ENCODE results near the gene AKAP3.

The AKAP3 gene

DNA sequence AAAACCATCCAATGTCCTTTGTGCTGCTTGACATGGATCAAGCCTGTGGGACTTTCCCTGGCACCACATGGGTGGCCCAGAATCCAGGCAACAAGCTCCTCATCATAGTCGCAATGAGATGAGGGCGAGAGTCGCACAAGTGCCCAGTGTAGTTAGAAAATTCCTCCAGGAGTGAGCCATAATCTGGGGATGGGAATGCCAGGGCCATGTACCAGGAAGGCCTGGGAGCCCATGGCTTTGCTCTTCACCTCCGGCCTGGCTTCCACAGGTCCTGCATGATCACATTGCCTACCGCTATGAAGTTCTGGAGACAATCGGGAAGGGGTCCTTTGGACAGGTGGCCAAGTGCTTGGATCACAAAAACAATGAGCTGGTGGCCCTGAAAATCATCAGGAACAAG, 53.0 kb downstream of the AKAP3 start:
- no CpG with 5 or more reads among the region's 6 CpGs for WGBS (ENCODE audit: extremely low coverage, insufficient coverage, insufficient read length)
- Histone ChIP-seq H3K4ac (ENCODE audit: low read depth, low read length) (no peak overlapping the region), H3K9me3 (ENCODE audit: insufficient read depth, low read depth, low read length) (peaks cover 3% of the 10 kb centered on the region), H2AFZ (ENCODE audit: insufficient read depth, low read length, poor library complexity) (no peak overlapping the region), H3K9ac (ENCODE audit: low read length) (no peak overlapping the region), H2AK5ac (ENCODE audit: low read length) (no peak overlapping the region), H3K18ac (ENCODE audit: low read length) (no peak overlapping the region), H3K36me3 (ENCODE audit: control insufficient read depth in 1 of 2, insufficient read depth in 2 of 2, low read length in 2 of 2) (no peaks in the 10 kb centered on the region), H2BK12ac (ENCODE audit: low read length) (no peak overlapping the region), H4K91ac (ENCODE audit: low read depth, low read length) (no peak overlapping the region), H3K4me2 (ENCODE audit: low read length) (no peak overlapping the region), H3K4me3 (ENCODE audit: low read depth, low read length) (no peak overlapping the region), H2BK120ac (ENCODE audit: insufficient read depth, low read length, poor library complexity) (no peak overlapping the region), H3K79me1 (ENCODE audit: low read length) (no peaks in the 10 kb centered on the region), H4K12ac (ENCODE audit: low read depth, low read length) (no peak overlapping the region), H3K27me3 (ENCODE audit: insufficient read depth, low read length) (no peaks in the 10 kb centered on the region), H3K79me2 (ENCODE audit: control insufficient read depth, insufficient read depth, low read length, poor library complexity) (no peaks in the 10 kb centered on the region), H3K27ac (ENCODE audit: low read depth, low read length) (no peak overlapping the region), H3K4me1 (ENCODE audit: control insufficient read depth in 1 of 2, insufficient read depth in 2 of 2, low read length in 2 of 2) (no peaks in the 10 kb centered on the region), H3K23ac (ENCODE audit: low read length) (no peak overlapping the region), H4K8ac (ENCODE audit: low read depth, low read length) (no peak overlapping the region), H3K14ac (ENCODE audit: low read length) (no peak overlapping the region), H2BK5ac (ENCODE audit: low read depth, low read length, poor library complexity) (no peak overlapping the region)
- DNase-seq = no peak

DNA sequence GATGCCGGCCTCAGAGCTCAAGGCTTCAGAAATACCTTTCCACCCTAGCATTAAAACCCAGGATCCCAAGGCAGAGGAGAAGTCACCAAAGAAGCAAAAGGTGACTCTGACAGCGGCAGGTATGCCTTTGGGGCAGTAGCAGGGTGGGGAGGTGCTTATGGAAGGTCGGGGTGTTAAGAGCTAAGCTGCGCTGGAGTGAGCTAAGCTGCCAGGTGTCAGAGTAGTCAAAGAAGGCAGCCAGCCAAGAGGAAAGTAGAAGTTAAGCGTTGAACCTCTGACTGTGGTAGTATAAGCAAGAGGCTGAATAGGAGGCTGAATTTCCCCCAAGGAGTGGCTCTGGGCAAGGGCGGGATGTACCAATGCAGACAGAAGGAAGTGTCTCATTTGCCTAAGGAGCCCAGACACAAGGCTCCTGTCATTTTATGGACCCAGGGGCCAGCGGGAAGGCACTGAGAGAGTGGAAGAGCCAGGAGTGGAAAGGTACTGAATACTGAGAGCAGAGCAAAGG, 57.6 kb downstream of the AKAP3 start:
- Histone ChIP-seq H3K79me2 (ENCODE audit: control insufficient read depth, insufficient read depth, low read length, poor library complexity) (no peaks in the 10 kb centered on the region), H3K79me1 (ENCODE audit: low read length) (no peaks in the 10 kb centered on the region)
- no CpG with 5 or more reads among the region's 7 CpGs for WGBS (ENCODE audit: extremely low coverage, insufficient coverage, insufficient read length)

DNA sequence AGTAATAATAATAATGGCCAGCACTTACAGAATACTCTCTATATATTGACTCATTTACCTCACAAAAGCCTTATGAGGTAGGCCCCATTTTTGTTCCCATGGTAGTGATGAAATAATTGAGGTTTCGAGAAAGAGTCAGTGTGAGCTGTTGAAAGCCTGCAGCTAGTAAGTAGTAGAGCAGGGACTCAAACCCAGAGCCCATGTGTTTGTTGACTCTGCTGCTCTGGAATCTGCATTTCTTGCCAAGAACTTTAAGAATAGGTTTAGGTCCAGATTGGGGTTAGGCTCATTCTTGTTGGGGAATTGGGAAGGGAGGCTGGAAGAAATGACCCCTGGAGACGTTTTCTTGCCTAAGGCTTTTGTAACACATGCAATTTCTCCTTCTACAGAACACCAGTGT, 58.9 kb downstream of the AKAP3 start:
- Histone ChIP-seq H3K4me1 (ENCODE audit: control insufficient read depth in 1 of 2, insufficient read depth in 2 of 2, low read length in 2 of 2) (no peaks in the 10 kb centered on the region), H2AFZ (ENCODE audit: insufficient read depth, low read length, poor library complexity) (no peak overlapping the region), H3K18ac (ENCODE audit: low read length) (no peak overlapping the region), H4K8ac (ENCODE audit: low read depth, low read length) (no peak overlapping the region), H3K4me3 (ENCODE audit: low read depth, low read length) (no peak overlapping the region), H4K91ac (ENCODE audit: low read depth, low read length) (no peak overlapping the region), H2BK120ac (ENCODE audit: insufficient read depth, low read length, poor library complexity) (no peak overlapping the region), H3K23ac (ENCODE audit: low read length) (no peak overlapping the region), H3K9me3 (ENCODE audit: insufficient read depth, low read depth, low read length) (peaks cover 3% of the 10 kb centered on the region), H3K14ac (ENCODE audit: low read length) (no peak overlapping the region), H4K12ac (ENCODE audit: low read depth, low read length) (no peak overlapping the region), H2BK5ac (ENCODE audit: low read depth, low read length, poor library complexity) (no peak overlapping the region), H3K4me2 (ENCODE audit: low read length) (no peak overlapping the region), H3K79me1 (ENCODE audit: low read length) (no peaks in the 10 kb centered on the region), H3K27me3 (ENCODE audit: insufficient read depth, low read length) (no peaks in the 10 kb centered on the region), H3K9ac (ENCODE audit: low read length) (no peak overlapping the region), H2AK5ac (ENCODE audit: low read length) (no peak overlapping the region), H3K36me3 (ENCODE audit: control insufficient read depth in 1 of 2, insufficient read depth in 2 of 2, low read length in 2 of 2) (no peaks in the 10 kb centered on the region), H3K79me2 (ENCODE audit: control insufficient read depth, insufficient read depth, low read length, poor library complexity) (no peaks in the 10 kb centered on the region), H3K27ac (ENCODE audit: low read depth, low read length) (no peak overlapping the region), H2BK12ac (ENCODE audit: low read length) (no peak overlapping the region), H3K4ac (ENCODE audit: low read depth, low read length) (no peak overlapping the region)
- no CpG with 5 or more reads among the region's 2 CpGs for WGBS (ENCODE audit: extremely low coverage, insufficient coverage, insufficient read length)
- DNase-seq = no peak

More for the DNA sequence above, 57.6 kb downstream of the AKAP3 start:
- Histone ChIP-seq H2BK12ac (ENCODE audit: low read length) (no peak overlapping the region), H2AFZ (ENCODE audit: insufficient read depth, low read length, poor library complexity) (no peak overlapping the region), H4K91ac (ENCODE audit: low read depth, low read length) (no peak overlapping the region), H2AK5ac (ENCODE audit: low read length) (no peak overlapping the region), H4K12ac (ENCODE audit: low read depth, low read length) (no peak overlapping the region), H2BK5ac (ENCODE audit: low read depth, low read length, poor library complexity) (no peak overlapping the region), H3K9me3 (ENCODE audit: insufficient read depth, low read depth, low read length) (peaks cover 3% of the 10 kb centered on the region), H3K9ac (ENCODE audit: low read length) (no peak overlapping the region), H3K4ac (ENCODE audit: low read depth, low read length) (no peak overlapping the region), H3K14ac (ENCODE audit: low read length) (no peak overlapping the region), H3K4me2 (ENCODE audit: low read length) (no peak overlapping the region), H3K36me3 (ENCODE audit: control insufficient read depth in 1 of 2, insufficient read depth in 2 of 2, low read length in 2 of 2) (no peaks in the 10 kb centered on the region), H4K8ac (ENCODE audit: low read depth, low read length) (no peak overlapping the region), H3K27me3 (ENCODE audit: insufficient read depth, low read length) (no peaks in the 10 kb centered on the region), H3K27ac (ENCODE audit: low read depth, low read length) (no peak overlapping the region), H3K18ac (ENCODE audit: low read length) (no peak overlapping the region), H3K4me3 (ENCODE audit: low read depth, low read length) (no peak overlapping the region), H3K4me1 (ENCODE audit: control insufficient read depth in 1 of 2, insufficient read depth in 2 of 2, low read length in 2 of 2) (no peaks in the 10 kb centered on the region), H2BK120ac (ENCODE audit: insufficient read depth, low read length, poor library complexity) (no peak overlapping the region), H3K23ac (ENCODE audit: low read length) (no peak overlapping the region)
- no peak for DNase-seq

DNA sequence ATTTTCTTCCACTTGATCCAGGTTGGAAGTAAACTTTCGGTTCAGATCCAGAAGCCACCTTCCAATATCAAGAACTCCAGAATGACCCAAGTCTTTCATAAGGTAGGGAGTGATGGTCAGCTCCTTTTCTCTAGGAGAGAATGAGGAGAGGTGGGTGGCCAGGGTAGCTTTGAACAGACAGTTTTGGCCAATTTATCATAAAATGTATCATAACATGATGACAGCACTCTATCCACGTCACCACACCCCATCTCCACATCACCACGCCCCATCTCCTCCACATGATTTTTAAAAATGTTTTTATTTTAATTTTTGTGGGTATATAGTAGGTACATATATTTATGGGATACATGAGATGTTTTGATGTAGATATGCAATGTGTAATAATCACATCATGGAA, 59.9 kb downstream of the AKAP3 start:
- Histone ChIP-seq H3K79me1 (ENCODE audit: low read length) (no peaks in the 10 kb centered on the region), H3K4me3 (ENCODE audit: low read depth, low read length) (no peak overlapping the region), H3K79me2 (ENCODE audit: control insufficient read depth, insufficient read depth, low read length, poor library complexity) (no peaks in the 10 kb centered on the region), H2BK12ac (ENCODE audit: low read length) (no peak overlapping the region), H2BK5ac (ENCODE audit: low read depth, low read length, poor library complexity) (no peak overlapping the region), H2AK5ac (ENCODE audit: low read length) (no peak overlapping the region), H2AFZ (ENCODE audit: insufficient read depth, low read length, poor library complexity) (no peak overlapping the region), H3K4me2 (ENCODE audit: low read length) (no peak overlapping the region), H3K14ac (ENCODE audit: low read length) (no peak overlapping the region), H3K27me3 (ENCODE audit: insufficient read depth, low read length) (no peaks in the 10 kb centered on the region), H3K27ac (ENCODE audit: low read depth, low read length) (no peak overlapping the region), H3K23ac (ENCODE audit: low read length) (no peak overlapping the region), H3K36me3 (ENCODE audit: control insufficient read depth in 1 of 2, insufficient read depth in 2 of 2, low read length in 2 of 2) (no peaks in the 10 kb centered on the region), H3K18ac (ENCODE audit: low read length) (no peak overlapping the region), H2BK120ac (ENCODE audit: insufficient read depth, low read length, poor library complexity) (no peak overlapping the region), H4K8ac (ENCODE audit: low read depth, low read length) (no peak overlapping the region), H3K9ac (ENCODE audit: low read length) (no peak overlapping the region), H4K12ac (ENCODE audit: low read depth, low read length) (no peak overlapping the region), H3K9me3 (ENCODE audit: insufficient read depth, low read depth, low read length) (peaks cover 3% of the 10 kb centered on the region), H3K4me1 (ENCODE audit: control insufficient read depth in 1 of 2, insufficient read depth in 2 of 2, low read length in 2 of 2) (no peaks in the 10 kb centered on the region), H4K91ac (ENCODE audit: low read depth, low read length) (no peak overlapping the region), H3K4ac (ENCODE audit: low read depth, low read length) (no peak overlapping the region)
- 100% methylated on average over 2 of the region's 3 CpGs for whole genome bisulfite sequencing (ENCODE audit: extremely low coverage, insufficient coverage, insufficient read length)
- no peak for DNase-seq

All from trophoblast cell (in vitro differentiated cells and primary cell).